ENCODE results near the gene APOF. TPM values are rescaled to one million over a fixed set of nuclear protein-coding genes. Genes with fewer than 3 reads are reported as not detected.

APOF gene
- total RNA-seq, 1 experiment from 2014 or later = not detected

Other genes with a start within 250 kb of the APOF start
- 3,851 and 5,660 TPM in 2 replicates for gene RPL41, start 246.2 kb downstream of the APOF start, total RNA-seq (2014; rRNA removed; shearing (Covaris generic); ENCODE audit: low replicate concordance)
- 4.2 and 8.4 TPM in 2 replicates for gene ZC3H10, start 244.6 kb downstream of the APOF start, total RNA-seq (2014; rRNA removed; shearing (Covaris generic); ENCODE audit: low replicate concordance)
- 155 and 163 TPM in 2 replicates for gene ESYT1, start 234.6 kb downstream of the APOF start, total RNA-seq (2014; rRNA removed; shearing (Covaris generic); ENCODE audit: low replicate concordance)
- gene MYL6B, start 210.3 kb downstream of the APOF start, total RNA-seq (2014; rRNA removed; shearing (Covaris generic); ENCODE audit: low replicate concordance) = 216 and 250 TPM in 2 replicates
- 3,263 and 3,510 TPM in 2 replicates for gene MYL6, start 204.5 kb downstream of the APOF start, total RNA-seq (2014; rRNA removed; shearing (Covaris generic); ENCODE audit: low replicate concordance)
- 19.3 and 27.0 TPM in 2 replicates for gene SMARCC2, start 173.4 kb downstream of the APOF start, total RNA-seq (2014; rRNA removed; shearing (Covaris generic); ENCODE audit: low replicate concordance)
- gene RNF41, start 140.9 kb downstream of the APOF start, total RNA-seq (2014; rRNA removed; shearing (Covaris generic); ENCODE audit: low replicate concordance) = 83.0 and 119 TPM in 2 replicates
- 162 and 187 TPM in 2 replicates for gene NABP2, start 138.5 kb downstream of the APOF start, total RNA-seq (2014; rRNA removed; shearing (Covaris generic); ENCODE audit: low replicate concordance)
- not detected in 2 replicates for gene SLC39A5, start 132.8 kb downstream of the APOF start, total RNA-seq (2014; rRNA removed; shearing (Covaris generic); ENCODE audit: low replicate concordance)
- 15.1 and 15.7 TPM in 2 replicates for gene ANKRD52, start 104.5 kb downstream of the APOF start, total RNA-seq (2014; rRNA removed; shearing (Covaris generic); ENCODE audit: low replicate concordance)
- 21.7 and 25.1 TPM in 2 replicates for gene COQ10A, start 95.9 kb downstream of the APOF start, total RNA-seq (2014; rRNA removed; shearing (Covaris generic); ENCODE audit: low replicate concordance)
- gene CS, start 62.5 kb downstream of the APOF start, total RNA-seq (2014; rRNA removed; shearing (Covaris generic); ENCODE audit: low replicate concordance) = 73.6 and 84.6 TPM in 2 replicates
- gene CNPY2, start 46.9 kb downstream of the APOF start, total RNA-seq (2014; rRNA removed; shearing (Covaris generic); ENCODE audit: low replicate concordance) = 244 and 346 TPM in 2 replicates
- gene PAN2, start 28.9 kb downstream of the APOF start, total RNA-seq (2014; rRNA removed; shearing (Covaris generic); ENCODE audit: low replicate concordance) = 29.0 and 59.6 TPM in 2 replicates
- 0.32 and 0.51 TPM in 2 replicates for gene IL23A, start 24.0 kb downstream of the APOF start, total RNA-seq (2014; rRNA removed; shearing (Covaris generic); ENCODE audit: low replicate concordance)
- gene STAT2, start 2.8 kb downstream of the APOF start, total RNA-seq (2014; rRNA removed; shearing (Covaris generic); ENCODE audit: low replicate concordance) = 89.5 and 90.1 TPM in 2 replicates
- 33.3 and 46.0 TPM in 2 replicates for gene TIMELESS, start 86.6 kb upstream of the APOF start, total RNA-seq (2014; rRNA removed; shearing (Covaris generic); ENCODE audit: low replicate concordance)
- not detected in 2 replicates for gene MIP, start 91.8 kb upstream of the APOF start, total RNA-seq (2014; rRNA removed; shearing (Covaris generic); ENCODE audit: low replicate concordance)
- gene SPRYD4, start 105.7 kb upstream of the APOF start, total RNA-seq (2014; rRNA removed; shearing (Covaris generic); ENCODE audit: low replicate concordance) = 1.7 and 3.0 TPM in 2 replicates
- not detected in 2 replicates for gene GLS2, start 125.3 kb upstream of the APOF start, total RNA-seq (2014; rRNA removed; shearing (Covaris generic); ENCODE audit: low replicate concordance)
- 11.9 and 16.6 TPM in 2 replicates for gene RBMS2, start 159.0 kb upstream of the APOF start, total RNA-seq (2014; rRNA removed; shearing (Covaris generic); ENCODE audit: low replicate concordance)

Data from Caki2 (cell line).